GM19023 (cell line): ENCODE measurements around the gene ADAMTS13.

ENCODE experiments used
- ATAC-seq: cut with Tn5 transposase; IDR thresholded peaks from one replicate; pipeline ENCODE4 v1.9.1; 2021; ENCODE audit warnings: mild to moderate bottlenecking, moderate library complexity; ENCODE audit not compliant: unreplicated experiment

ADAMTS13 gene

GRCh38 chr9:133505901-133506652, 83.9 kb downstream of the ADAMTS13 start:
- no peak for ATAC-seq

- ATAC-seq, result no peak
Measured at GRCh38 chr9:133506653-133507038, 84.5 kb downstream of the ADAMTS13 start.

- ATAC-seq, result no peak
Measured at GRCh38 chr9:133507246-133507965, 85.2 kb downstream of the ADAMTS13 start.

GRCh38 chr9:133508046-133508445, 85.9 kb downstream of the ADAMTS13 start:
- no peak for ATAC-seq
